Ishikawa (cell line): ENCODE measurements around the gene GALNT10.

ENCODE experiments used
- CEBPB ChIP-seq: IDR thresholded peaks from 2 replicates; pipeline ENCODE4 v1.6.1; 2012
- CREB1 ChIP-seq: IDR thresholded peaks from 2 replicates; pipeline ENCODE4 v1.6.1; 2012; ENCODE audit warnings: low read depth
- EGR1 ChIP-seq: IDR thresholded peaks from 2 replicates; pipeline ENCODE4 v1.6.1; 2012
- EP300 ChIP-seq: IDR thresholded peaks from 2 replicates; pipeline ENCODE4 v1.6.1; 2012; ENCODE audit warnings: borderline replicate concordance
- FOXM1 ChIP-seq: IDR thresholded peaks from 2 replicates; pipeline ENCODE4 v1.6.1; 2012; ENCODE audit warnings: low read depth, borderline replicate concordance
- MAX ChIP-seq: IDR thresholded peaks from 2 replicates; pipeline ENCODE4 v1.6.1; 2012
- NFIC ChIP-seq: IDR thresholded peaks from 2 replicates; pipeline ENCODE4 v1.6.1; 2012
- RAD21 ChIP-seq: IDR thresholded peaks from 2 replicates; pipeline ENCODE4 v1.6.1; 2012; ENCODE audit warnings: low read depth
- REST ChIP-seq: IDR thresholded peaks from 2 replicates; pipeline ENCODE4 v1.6.1; 2012; ENCODE audit warnings: low read depth, mild to moderate bottlenecking
- TAF1 ChIP-seq: IDR thresholded peaks from 2 replicates; pipeline ENCODE4 v1.6.1; 2012; ENCODE audit warnings: low read depth, mild to moderate bottlenecking
- TCF12 ChIP-seq: IDR thresholded peaks from 2 replicates; pipeline ENCODE4 v1.6.1; 2012; ENCODE audit warnings: low read depth
- TEAD4 ChIP-seq: IDR thresholded peaks from 2 replicates; pipeline ENCODE4 v1.6.1; 2012
- USF1 ChIP-seq: IDR thresholded peaks from 2 replicates; pipeline ENCODE4 v1.6.1; 2012
- YY1 ChIP-seq: IDR thresholded peaks from 2 replicates; pipeline ENCODE4 v1.6.1; 2012; ENCODE audit warnings: low read depth
- ZBTB7A ChIP-seq: IDR thresholded peaks from 2 replicates; pipeline ENCODE4 v1.6.1; 2012; ENCODE audit warnings: low read depth

The GALNT10 gene

GRCh38 chr5:154358516-154359220, 168.1 kb downstream of the GALNT10 start:
- TF ChIP-seq CEBPB: no peak
- no peak for TF ChIP-seq TAF1
- no peak for TF ChIP-seq MAX
- no peak for TF ChIP-seq EP300
- no peak for TF ChIP-seq TCF12
- TF ChIP-seq USF1: no peak
- TF ChIP-seq NFIC: no peak
- TF ChIP-seq TEAD4: no peak
- no peak for TF ChIP-seq FOXM1
- no peak for TF ChIP-seq CREB1
- no peak for TF ChIP-seq YY1
- no peak for TF ChIP-seq ZBTB7A
- no peak for TF ChIP-seq RAD21
- TF ChIP-seq REST: no peak
- TF ChIP-seq EGR1: no peak

- TF ChIP-seq TCF12 (no peak), USF1 (no peak), EGR1 (no peak), CEBPB (no peak), EP300 (no peak), FOXM1 (no peak), ZBTB7A (no peak), MAX (no peak), NFIC (no peak), REST (no peak), TEAD4 (no peak), RAD21 (no peak)
Measured at GRCh38 chr5:154359221-154359573, 168.7 kb downstream of the GALNT10 start.

- TF ChIP-seq NFIC: no peak
- TF ChIP-seq YY1: no peak
- no peak for TF ChIP-seq FOXM1
- no peak for TF ChIP-seq EP300
- no peak for TF ChIP-seq TAF1
- no peak for TF ChIP-seq CREB1
- no peak for TF ChIP-seq ZBTB7A
- TF ChIP-seq TCF12: no peak
- no peak for TF ChIP-seq RAD21
- no peak for TF ChIP-seq TEAD4
- no peak for TF ChIP-seq EGR1
Measured at GRCh38 chr5:154363411-154363810, 172.9 kb downstream of the GALNT10 start.

- TF ChIP-seq USF1 (no peak), YY1 (no peak), EP300 (no peak), FOXM1 (no peak), TCF12 (no peak), EGR1 (no peak), RAD21 (no peak)
Measured at GRCh38 chr5:154364771-154365170, 174.2 kb downstream of the GALNT10 start.

GRCh38 chr5:154365823-154366222, 175.3 kb downstream of the GALNT10 start:
- TF ChIP-seq TAF1: no peak
- TF ChIP-seq NFIC: no peak
- no peak for TF ChIP-seq CEBPB
- no peak for TF ChIP-seq MAX
- TF ChIP-seq RAD21: no peak
- no peak for TF ChIP-seq REST
- TF ChIP-seq TCF12: no peak
- no peak for TF ChIP-seq TEAD4
- TF ChIP-seq EGR1: no peak
- TF ChIP-seq USF1: no peak
- TF ChIP-seq YY1: no peak
- no peak for TF ChIP-seq FOXM1
- no peak for TF ChIP-seq ZBTB7A
- TF ChIP-seq EP300: no peak
